ENCODE results near the gene DENND2D. TPM values are rescaled to one million over a fixed set of nuclear protein-coding genes. Genes with fewer than 3 reads are reported as not detected.

DENND2D gene
- total RNA-seq, 1 donor from 2014 or later: 1.8 TPM

DNA sequence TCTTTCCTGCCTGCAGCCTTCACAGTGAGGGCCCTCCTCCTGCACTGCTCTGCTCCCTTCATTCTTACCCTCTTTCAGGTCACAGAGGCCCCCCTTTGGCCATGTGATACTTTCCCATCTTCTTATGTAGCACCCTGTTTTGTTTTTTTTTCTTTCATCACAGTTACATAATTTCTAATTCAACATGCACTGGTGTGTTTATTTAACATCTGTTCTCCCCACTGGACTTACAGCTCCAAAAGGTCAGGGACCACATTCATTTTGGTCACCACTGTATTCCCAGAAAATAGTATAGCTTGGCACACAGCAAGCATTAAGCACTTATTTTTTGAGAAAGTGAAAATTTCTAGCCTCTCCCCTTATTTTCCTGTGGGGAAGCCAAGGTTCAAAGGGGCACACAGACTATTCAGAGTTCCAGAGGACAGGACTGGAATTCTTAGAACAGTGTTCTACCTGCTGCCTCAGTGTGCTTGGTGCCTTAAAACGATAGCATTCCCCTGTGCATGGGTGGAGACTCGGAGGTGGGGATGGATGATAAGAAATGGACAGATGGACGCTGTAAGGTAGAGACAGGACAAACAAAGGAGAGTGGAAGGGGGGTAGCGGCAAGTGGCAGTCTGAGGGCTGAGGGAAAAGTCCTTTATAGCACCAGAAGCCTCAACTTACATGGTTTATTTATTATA lies 5.3 kb downstream of the DENND2D start:
- Histone ChIP-seq H3K36me3 (no peaks in the 10 kb centered on the region), H3K9me3 (replicated peaks) (no peaks in the 10 kb centered on the region), H3K27ac (replicated peaks) (no peak overlapping the region), H3K4me1 (peaks cover 10% of the 10 kb centered on the region), H3K27me3 (ENCODE audit: low read depth) (no peaks in the 10 kb centered on the region), H3K4me3 (no peak overlapping the region)
- DNase-seq: no peak
- no peak for TF ChIP-seq CTCF (IDR thresholded peaks at IDR 0.05; ENCODE audit: borderline replicate concordance)
- intact Hi-C loops (cut with micrococcal nuclease): no loop called here

DNA sequence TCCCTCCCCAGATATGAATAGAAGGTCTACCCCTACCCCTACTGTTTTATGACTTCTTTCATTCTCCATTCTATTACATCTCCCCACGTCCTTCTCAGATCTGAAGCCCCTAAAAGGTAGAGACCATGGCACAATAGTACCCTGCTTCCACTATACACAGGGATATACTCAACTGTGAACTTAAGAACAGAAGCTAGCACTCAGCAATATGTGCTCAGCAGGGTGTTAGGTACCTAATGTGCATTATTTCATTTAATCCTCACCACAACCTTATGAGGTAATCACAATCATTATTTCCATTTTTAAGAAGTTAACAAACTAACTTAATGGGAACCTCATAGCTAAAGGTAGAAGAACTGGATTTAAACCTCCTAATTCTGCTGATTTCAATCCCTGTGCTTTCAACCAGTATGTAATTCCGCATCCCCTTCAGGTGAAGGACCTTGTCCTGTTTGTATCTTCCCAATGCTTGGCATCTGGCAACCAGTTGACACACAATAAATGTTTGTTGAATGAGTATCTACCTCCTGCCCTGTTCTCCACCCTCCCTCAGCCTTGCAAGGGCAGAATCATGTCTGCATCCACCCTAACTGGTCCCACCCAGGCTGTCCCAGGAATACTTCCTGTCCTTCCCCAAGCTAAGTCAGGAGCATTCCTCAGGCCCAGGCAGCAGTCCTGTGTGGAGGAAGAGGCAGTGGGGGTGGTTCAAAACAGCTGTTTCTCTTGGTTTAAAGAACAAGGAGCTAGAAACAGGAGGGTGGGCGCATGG lies 6.5 kb downstream of the DENND2D start:
- no peak for DNase-seq
- TF ChIP-seq CTCF (IDR thresholded peaks at IDR 0.05; ENCODE audit: borderline replicate concordance): no peak
- H3K4me3 ChIP-seq: no peak overlapping the region
- no peaks in the 10 kb centered on the region for H3K27me3 ChIP-seq (ENCODE audit: low read depth)
- H3K27ac ChIP-seq (replicated peaks): no peak overlapping the region
- peaks cover under 1% of the 10 kb centered on the region for H3K36me3 ChIP-seq
- intact Hi-C loops (cut with micrococcal nuclease): no loop called here
- H3K4me1 ChIP-seq: peaks cover 10% of the 10 kb centered on the region
- no peaks in the 10 kb centered on the region for H3K9me3 ChIP-seq (replicated peaks)

GRCh38 chr1:111192658-111193519 lies 7.6 kb downstream of the DENND2D start:
- H3K4me3 ChIP-seq: no peak overlapping the region
- no peak for DNase-seq
- H3K27me3 ChIP-seq (ENCODE audit: low read depth): no peaks in the 10 kb centered on the region
- H3K9me3 ChIP-seq (replicated peaks): no peaks in the 10 kb centered on the region
- peak overlapping the region; percentile 32 for H3K27ac ChIP-seq (replicated peaks)
- TF ChIP-seq CTCF (IDR thresholded peaks at IDR 0.05; ENCODE audit: borderline replicate concordance): no peak
- H3K4me1 ChIP-seq: peaks cover 10% of the 10 kb centered on the region
- peaks cover 10% of the 10 kb centered on the region for H3K36me3 ChIP-seq
- intact Hi-C loops (cut with micrococcal nuclease): no loop called here

GRCh38 chr1:111192074-111192473 lies 8.4 kb downstream of the DENND2D start:
- Histone ChIP-seq H3K9me3 (replicated peaks) (no peaks in the 10 kb centered on the region), H3K27ac (replicated peaks) (no peak overlapping the region), H3K36me3 (peaks cover 18% of the 10 kb centered on the region), H3K4me1 (peaks cover 10% of the 10 kb centered on the region), H3K4me3 (no peak overlapping the region), H3K27me3 (ENCODE audit: low read depth) (no peaks in the 10 kb centered on the region)
- TF ChIP-seq CTCF (IDR thresholded peaks at IDR 0.05; ENCODE audit: borderline replicate concordance): no peak
- intact Hi-C loops (cut with micrococcal nuclease): no loop called here
- DNase-seq: no peak

- Histone ChIP-seq H3K9me3 (replicated peaks) (no peaks in the 10 kb centered on the region), H3K4me3 (no peak overlapping the region), H3K36me3 (peaks cover 24% of the 10 kb centered on the region), H3K27ac (replicated peaks) (no peak overlapping the region), H3K4me1 (peaks cover 10% of the 10 kb centered on the region), H3K27me3 (ENCODE audit: low read depth) (no peaks in the 10 kb centered on the region)
- no peak for TF ChIP-seq CTCF (IDR thresholded peaks at IDR 0.05; ENCODE audit: borderline replicate concordance)
- no peak for DNase-seq
- intact Hi-C loops (cut with micrococcal nuclease): no loop called here
Measured at GRCh38 chr1:111191496-111191895, 8.9 kb downstream of the DENND2D start.

Measured in left ventricle myocardium inferior (tissue), 1 donor.